ENCODE measurements around the gene KRTAP10-4. TPM values are rescaled to one million over a fixed set of nuclear protein-coding genes. Genes with fewer than 3 reads are reported as not detected.
"Not testable (repeated sequence)": the region's sequence is repeated elsewhere in the genome, so short reads cannot be mapped to it uniquely, and the experiment has no call there.

The KRTAP10-4 gene
- total RNA-seq, 2 donors from 2014 or later = not detected

- Mint-ChIP-seq H3K36me3 (no peaks in the 10 kb centered on the region), H3K4me3 (no peak overlapping the region), H3K27ac (no peak overlapping the region), H3K9me3 (no peaks in the 10 kb centered on the region), H3K4me1 (ENCODE audit: low read depth in 2 of 2) (peaks cover 0 to 7% of the 10 kb centered on the region in 2 donors), H3K27me3 (peaks cover 8 to 21% of the 10 kb centered on the region in 2 donors)
- ATAC-seq (no peak), DNase-seq (ENCODE audit: low spot score) (no peak)
Observed at GRCh38 chr21:44596068-44596725, 22.7 kb downstream of the KRTAP10-4 start.

- peaks cover 0 to 3% of the 10 kb centered on the region in 2 donors for H3K4me1 Mint-ChIP-seq (ENCODE audit: low read depth in 2 of 2)
- DNase-seq (ENCODE audit: low spot score) = no peak
- no peaks in the 10 kb centered on the region for H3K36me3 Mint-ChIP-seq
- H3K27ac Mint-ChIP-seq = no peak overlapping the region
- H3K9me3 Mint-ChIP-seq = no peaks in the 10 kb centered on the region
- peaks cover 8 to 18% of the 10 kb centered on the region in 2 donors for H3K27me3 Mint-ChIP-seq
- no peak overlapping the region for H3K4me3 Mint-ChIP-seq
- no peak for ATAC-seq
Observed at GRCh38 chr21:44598061-44598460, 24.5 kb downstream of the KRTAP10-4 start.

- peaks cover 8 to 20% of the 10 kb centered on the region in 2 donors for H3K27me3 Mint-ChIP-seq
- no peaks in the 10 kb centered on the region for H3K9me3 Mint-ChIP-seq
- no peaks in the 10 kb centered on the region for H3K4me1 Mint-ChIP-seq (ENCODE audit: low read depth in 2 of 2)
- H3K27ac Mint-ChIP-seq = no peak overlapping the region
- no peak for ATAC-seq
- no peaks in the 10 kb centered on the region for H3K36me3 Mint-ChIP-seq
- H3K4me3 Mint-ChIP-seq = no peak overlapping the region
- DNase-seq (ENCODE audit: low spot score) = no peak
Observed at GRCh38 chr21:44599264-44600029, 25.9 kb downstream of the KRTAP10-4 start.

- not testable (repeated sequence) for ATAC-seq; H3K4me1 Mint-ChIP-seq (ENCODE audit: low read depth in 2 of 2); H3K36me3 Mint-ChIP-seq
Observed at GRCh38 chr21:44600118-44600978, 26.8 kb downstream of the KRTAP10-4 start, which contains the start of gene KRTAP10-7. Gene KRTAP10-7, plus strand, starts transcription at chr21:44600597. Its CDS starts 25 bp downstream, at chr21:44600622.

GRCh38 chr21:44601091-44601490 is 27.6 kb downstream of the KRTAP10-4 start:
- H3K36me3 Mint-ChIP-seq; H3K4me1 Mint-ChIP-seq (ENCODE audit: low read depth in 2 of 2); ATAC-seq; H3K27ac Mint-ChIP-seq; DNase-seq (ENCODE audit: low spot score); H3K9me3 Mint-ChIP-seq; H3K4me3 Mint-ChIP-seq: not testable (repeated sequence)
- H3K27me3 Mint-ChIP-seq = peaks cover 22% of the 10 kb centered on the region in 2 donors

More at GRCh38 chr21:44600118-44600978, 26.8 kb downstream of the KRTAP10-4 start, which contains the start of gene KRTAP10-7:
- not testable (repeated sequence) for H3K9me3 Mint-ChIP-seq; H3K4me3 Mint-ChIP-seq; H3K27ac Mint-ChIP-seq; DNase-seq (ENCODE audit: low spot score)
- H3K27me3 Mint-ChIP-seq = peaks cover 16 to 20% of the 10 kb centered on the region in 2 donors

GRCh38 chr21:44601596-44602462 is 28.3 kb downstream of the KRTAP10-4 start:
- peaks cover 22 to 25% of the 10 kb centered on the region in 2 donors for H3K27me3 Mint-ChIP-seq
- no peak for DNase-seq (ENCODE audit: low spot score)
- ATAC-seq = no peak
- H3K27ac Mint-ChIP-seq = no peak overlapping the region
- no peaks in the 10 kb centered on the region for H3K9me3 Mint-ChIP-seq
- no peak overlapping the region for H3K4me3 Mint-ChIP-seq
- H3K36me3 Mint-ChIP-seq = no peaks in the 10 kb centered on the region
- no peaks in the 10 kb centered on the region for H3K4me1 Mint-ChIP-seq (ENCODE audit: low read depth in 2 of 2)

GRCh38 chr21:44602463-44602850 is 28.9 kb downstream of the KRTAP10-4 start:
- H3K36me3 Mint-ChIP-seq = no peaks in the 10 kb centered on the region
- H3K4me3 Mint-ChIP-seq = no peak overlapping the region
- peaks cover 23 to 25% of the 10 kb centered on the region in 2 donors for H3K27me3 Mint-ChIP-seq
- ATAC-seq (no peak), DNase-seq (ENCODE audit: low spot score) (no peak)
- H3K4me1 Mint-ChIP-seq (ENCODE audit: low read depth in 2 of 2) = no peaks in the 10 kb centered on the region
- no peak overlapping the region for H3K27ac Mint-ChIP-seq
- H3K9me3 Mint-ChIP-seq = no peaks in the 10 kb centered on the region

GRCh38 chr21:44603109-44603875 is 29.8 kb downstream of the KRTAP10-4 start:
- no peaks in the 10 kb centered on the region for H3K4me1 Mint-ChIP-seq (ENCODE audit: low read depth in 2 of 2)
- no peak for DNase-seq (ENCODE audit: low spot score)

GRCh38 chr21:44603911-44604310 is 30.4 kb downstream of the KRTAP10-4 start:
- H3K4me1 Mint-ChIP-seq (ENCODE audit: low read depth in 2 of 2) = no peaks in the 10 kb centered on the region
- H3K36me3 Mint-ChIP-seq = peaks cover 3% of the 10 kb centered on the region
- H3K4me3 Mint-ChIP-seq = no peak overlapping the region
- no peak overlapping the region for H3K27ac Mint-ChIP-seq
- H3K9me3 Mint-ChIP-seq = peaks cover 2% of the 10 kb centered on the region
- H3K27me3 Mint-ChIP-seq = peaks cover 18 to 20% of the 10 kb centered on the region in 2 donors
- no peak for ATAC-seq
- DNase-seq (ENCODE audit: low spot score) = no peak

More at GRCh38 chr21:44603109-44603875, 29.8 kb downstream of the KRTAP10-4 start:
- no peak for ATAC-seq
- Mint-ChIP-seq H3K36me3 (no peaks in the 10 kb centered on the region), H3K9me3 (no peaks in the 10 kb centered on the region), H3K4me3 (no peak overlapping the region), H3K27ac (no peak overlapping the region), H3K27me3 (peaks cover 20 to 23% of the 10 kb centered on the region in 2 donors)

GRCh38 chr21:44606495-44606894 is 33.0 kb downstream of the KRTAP10-4 start:
- Mint-ChIP-seq H3K27me3 (peaks cover 18 to 22% of the 10 kb centered on the region in 2 donors), H3K4me3 (no peak overlapping the region), H3K4me1 (ENCODE audit: low read depth in 2 of 2) (no peaks in the 10 kb centered on the region), H3K9me3 (peaks cover 17% of the 10 kb centered on the region), H3K36me3 (peaks cover 21% of the 10 kb centered on the region), H3K27ac (no peak overlapping the region)
- DNase-seq (ENCODE audit: low spot score) (no peak), ATAC-seq (no peak)

GRCh38 chr21:44609193-44609592 is 35.7 kb downstream of the KRTAP10-4 start:
- DNase-seq (ENCODE audit: low spot score) (no peak), ATAC-seq (no peak)
- peaks cover 22% of the 10 kb centered on the region for H3K36me3 Mint-ChIP-seq
- H3K9me3 Mint-ChIP-seq = peaks cover 17% of the 10 kb centered on the region
- H3K4me3 Mint-ChIP-seq = no peak overlapping the region
- no peak overlapping the region for H3K27ac Mint-ChIP-seq
- peaks cover 18 to 21% of the 10 kb centered on the region in 2 donors for H3K27me3 Mint-ChIP-seq
- H3K4me1 Mint-ChIP-seq (ENCODE audit: low read depth in 2 of 2) = peaks cover 0 to 4% of the 10 kb centered on the region in 2 donors

GRCh38 chr21:44610157-44610843 is 36.8 kb downstream of the KRTAP10-4 start:
- not testable (repeated sequence) for DNase-seq (ENCODE audit: low spot score); H3K4me3 Mint-ChIP-seq; H3K4me1 Mint-ChIP-seq (ENCODE audit: low read depth in 2 of 2); ATAC-seq; H3K27ac Mint-ChIP-seq
- Mint-ChIP-seq H3K27me3 (peaks cover 11 to 17% of the 10 kb centered on the region in 2 donors), H3K9me3 (peaks cover 17% of the 10 kb centered on the region), H3K36me3 (peaks cover 22% of the 10 kb centered on the region)

Measured in natural killer cell treated with Interleukin-12 subunit alpha and Interleukin-12 subunit beta and Interleukin-15 and Interleukin-18, amount 100 ng/mL, for 72 hours (primary cell).